Thyroid gland (tissue), 4 donors: ENCODE data around the gene DES.

Source experiments
- POLR2A ChIP-seq, 2 donors: fragments of 450-650 bp; IDR thresholded peaks; one replicate each; pipeline ENCODE4 v1.6.1; 2017; ENCODE audit warnings: antibody characterized with exemption in 2 of 2, mild to moderate bottlenecking in 2 of 2, moderate library complexity in 1 of 2
- TF ChIP-seq, protein P1 (sequence below), 6 experiments: fragments of 200-600 bp in 3 of 6; fragments of 450-650 bp in 3 of 6; sonication (generic) in 3 of 6; IDR thresholded peaks; one replicate each; pipeline ENCODE4 v1.5.1; 2016 to 2019; ENCODE audit warnings: antibody characterized with exemption in 6 of 6, mild to moderate bottlenecking in 2 of 6, inconsistent platforms in 1 of 6, moderate library complexity in 1 of 6

DNA sequence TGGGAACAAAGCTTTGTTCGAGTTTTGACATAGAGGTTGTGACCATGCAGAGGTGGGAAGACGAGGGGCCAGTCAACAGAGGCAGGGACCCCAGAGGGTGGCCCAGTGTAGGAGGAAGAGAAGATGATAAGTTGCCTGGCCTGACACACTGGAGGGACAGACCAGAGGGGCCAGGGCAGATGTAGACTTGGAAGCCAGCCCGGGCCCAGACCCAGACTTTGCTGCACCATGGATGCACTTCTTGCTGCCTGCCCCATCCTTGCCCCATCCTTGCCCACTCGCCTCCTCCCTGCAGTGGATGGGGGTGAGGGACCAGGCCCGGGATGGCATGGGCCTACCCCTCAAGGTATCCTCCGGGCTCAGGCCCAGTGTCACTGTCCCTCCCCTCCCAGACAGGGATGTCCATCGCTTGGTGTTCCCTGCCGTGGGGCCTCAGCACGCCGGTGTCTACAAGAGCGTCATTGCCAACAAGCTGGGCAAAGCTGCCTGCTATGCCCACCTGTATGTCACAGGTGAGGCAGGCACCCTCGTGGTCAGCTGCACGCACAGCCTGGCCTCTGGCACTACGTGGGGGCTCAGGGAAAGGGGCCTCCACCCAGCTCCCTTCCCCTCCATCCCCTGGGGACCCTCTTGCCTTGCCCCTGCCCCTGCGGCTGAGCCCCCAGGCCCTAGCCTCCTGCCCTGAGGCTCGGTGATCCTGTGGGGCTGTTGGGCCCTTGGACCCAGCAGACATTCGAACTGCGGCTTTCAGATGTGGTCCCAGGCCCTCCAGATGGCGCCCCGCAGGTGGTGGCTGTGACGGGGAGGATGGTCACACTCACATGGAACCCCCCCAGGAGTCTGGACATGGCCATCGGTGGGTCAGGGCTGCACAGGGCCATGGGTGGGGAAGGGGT is 53.5 kb downstream of the DES start:
- TF ChIP-seq, protein P1, sequence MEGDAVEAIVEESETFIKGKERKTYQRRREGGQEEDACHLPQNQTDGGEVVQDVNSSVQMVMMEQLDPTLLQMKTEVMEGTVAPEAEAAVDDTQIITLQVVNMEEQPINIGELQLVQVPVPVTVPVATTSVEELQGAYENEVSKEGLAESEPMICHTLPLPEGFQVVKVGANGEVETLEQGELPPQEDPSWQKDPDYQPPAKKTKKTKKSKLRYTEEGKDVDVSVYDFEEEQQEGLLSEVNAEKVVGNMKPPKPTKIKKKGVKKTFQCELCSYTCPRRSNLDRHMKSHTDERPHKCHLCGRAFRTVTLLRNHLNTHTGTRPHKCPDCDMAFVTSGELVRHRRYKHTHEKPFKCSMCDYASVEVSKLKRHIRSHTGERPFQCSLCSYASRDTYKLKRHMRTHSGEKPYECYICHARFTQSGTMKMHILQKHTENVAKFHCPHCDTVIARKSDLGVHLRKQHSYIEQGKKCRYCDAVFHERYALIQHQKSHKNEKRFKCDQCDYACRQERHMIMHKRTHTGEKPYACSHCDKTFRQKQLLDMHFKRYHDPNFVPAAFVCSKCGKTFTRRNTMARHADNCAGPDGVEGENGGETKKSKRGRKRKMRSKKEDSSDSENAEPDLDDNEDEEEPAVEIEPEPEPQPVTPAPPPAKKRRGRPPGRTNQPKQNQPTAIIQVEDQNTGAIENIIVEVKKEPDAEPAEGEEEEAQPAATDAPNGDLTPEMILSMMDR (IDR thresholded peaks at IDR 0.05) = no peak
- no peak for TF ChIP-seq POLR2A (IDR thresholded peaks at IDR 0.05)
